BJ (cell line): ENCODE measurements around the gene SCGB3A1. TPM values are rescaled to one million over a fixed set of nuclear protein-coding genes. Genes with fewer than 3 reads are reported as not detected.

ENCODE experiments used
- CTCF ChIA-PET: fragments of 350-600 bp; formaldehyde crosslinking; extraction: SDS; loops from one replicate; lab custom pipeline; 2021; ENCODE audit warnings: antibody characterized with exemption, inconsistent platforms; lab: Yijun Ruan, JAX
- POLR2A ChIA-PET: fragments of 300-600 bp; sonication (Branson Sonifier 250); formaldehyde crosslinking; extraction: SDS; loops from one replicate; lab custom pipeline; 2021; ENCODE audit warnings: antibody characterized with exemption; lab: Charles Lee
- DNase-seq: peaks from one replicate; pipeline ENCODE4 v3.0.0-alpha.2; 2011; ENCODE audit warnings: low read depth
- H3K27me3 ChIP-seq: 2 replicates; pipeline ENCODE4 v1.6.0; 2011; ENCODE audit warnings: low read length; ENCODE audit not compliant: control insufficient read depth, insufficient read depth
- H3K36me3 ChIP-seq: 2 replicates; pipeline ENCODE4 v1.5.1; 2011; ENCODE audit warnings: low read length; ENCODE audit not compliant: control insufficient read depth, insufficient read depth
- H3K4me3 ChIP-seq: 2 replicates; pipeline ENCODE4 v1.5.1; 2011; ENCODE audit warnings: low read depth, mild to moderate bottlenecking, control low read depth, low read length
- CTCF ChIP-seq: IDR thresholded peaks from 2 replicates; pipeline ENCODE4 v1.5.1; 2011; ENCODE audit warnings: low read depth, mild to moderate bottlenecking, control low read depth, inconsistent platforms, low read length, moderate library complexity; ENCODE audit not compliant: insufficient read depth
- polyA plus RNA-seq: library from polyadenylated mRNA; depleted of rRNA; stranded (reverse); fragments of >200 nt; gene quantifications from 2 replicates; pipeline ENCODE4 v1.2.3, GENCODE V29; 2011

SCGB3A1 gene
- polyA plus RNA-seq, 1 experiment: not detected

DNA sequence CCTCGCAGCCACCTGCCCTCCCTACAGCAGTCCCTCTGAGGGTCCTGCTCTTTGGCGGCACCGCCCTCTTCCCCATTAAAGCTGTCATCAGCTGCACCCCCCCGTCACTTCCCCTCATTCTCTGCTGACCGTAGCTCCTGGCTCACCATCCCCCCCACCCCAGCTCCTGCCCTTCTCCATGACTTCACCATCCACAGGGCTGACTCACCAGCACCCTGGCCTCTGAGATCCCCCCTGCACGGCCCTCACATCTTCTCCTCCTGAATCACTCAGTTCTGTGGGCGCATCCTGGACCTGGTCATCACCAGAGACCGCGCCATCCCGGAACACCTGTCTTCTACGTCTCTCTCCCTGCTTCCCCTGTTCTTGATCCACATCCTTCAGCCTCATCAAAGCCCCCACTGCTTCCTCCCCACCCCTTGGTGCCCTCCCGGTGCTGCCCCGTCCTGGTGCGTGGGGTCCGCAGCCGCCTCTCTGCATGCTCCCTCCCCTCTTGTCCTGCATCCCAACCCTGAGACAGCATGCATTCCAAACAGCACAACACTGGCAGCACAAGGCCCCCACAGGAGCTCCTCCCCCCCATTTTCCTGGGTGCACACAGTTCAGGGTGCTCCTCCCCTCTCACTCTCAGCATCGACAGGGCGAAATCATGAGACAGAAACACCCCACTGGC, 45.2 kb upstream of the SCGB3A1 start:
- Histone ChIP-seq H3K36me3 (no peaks in the 10 kb centered on the region), H3K4me3 (no peak overlapping the region), H3K27me3 (no peaks in the 10 kb centered on the region)
- DNase-seq: no peak
- TF ChIP-seq CTCF: no peak
- POLR2A ChIA-PET: no interaction called here
- CTCF ChIA-PET: no interaction called here

DNA sequence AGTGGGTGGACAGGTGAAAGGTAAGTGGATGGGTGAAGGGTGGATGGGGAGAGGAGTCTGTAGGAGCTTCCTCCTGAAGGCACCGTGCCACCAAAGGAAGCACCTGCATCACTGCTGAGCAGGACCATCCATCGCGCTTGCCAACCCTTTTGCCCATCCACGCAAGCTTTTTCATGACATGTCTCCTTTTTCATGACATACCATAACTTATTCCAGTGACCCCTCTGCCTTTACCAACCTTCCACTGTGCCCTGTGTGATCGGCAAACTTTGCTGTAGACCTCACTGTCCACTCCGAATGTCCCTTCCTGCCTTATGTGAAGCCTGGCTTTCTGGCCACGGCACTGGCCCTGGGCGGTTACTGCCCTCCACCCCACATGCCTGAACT, 44.7 kb upstream of the SCGB3A1 start:
- CTCF ChIA-PET: no interaction called here
- H3K27me3 ChIP-seq: no peaks in the 10 kb centered on the region
- H3K4me3 ChIP-seq: no peak overlapping the region
- DNase-seq: no peak
- no peaks in the 10 kb centered on the region for H3K36me3 ChIP-seq
- POLR2A ChIA-PET: no interaction called here
- TF ChIP-seq CTCF: no peak

- no peaks in the 10 kb centered on the region for H3K27me3 ChIP-seq
- H3K4me3 ChIP-seq: no peak overlapping the region
- no peak for TF ChIP-seq CTCF
- DNase-seq: no peak
- H3K36me3 ChIP-seq: no peaks in the 10 kb centered on the region
- CTCF ChIA-PET: no interaction called here
- POLR2A ChIA-PET: no interaction called here
Observed at GRCh38 chr5:180633283-180634177, 42.2 kb upstream of the SCGB3A1 start.

DNA sequence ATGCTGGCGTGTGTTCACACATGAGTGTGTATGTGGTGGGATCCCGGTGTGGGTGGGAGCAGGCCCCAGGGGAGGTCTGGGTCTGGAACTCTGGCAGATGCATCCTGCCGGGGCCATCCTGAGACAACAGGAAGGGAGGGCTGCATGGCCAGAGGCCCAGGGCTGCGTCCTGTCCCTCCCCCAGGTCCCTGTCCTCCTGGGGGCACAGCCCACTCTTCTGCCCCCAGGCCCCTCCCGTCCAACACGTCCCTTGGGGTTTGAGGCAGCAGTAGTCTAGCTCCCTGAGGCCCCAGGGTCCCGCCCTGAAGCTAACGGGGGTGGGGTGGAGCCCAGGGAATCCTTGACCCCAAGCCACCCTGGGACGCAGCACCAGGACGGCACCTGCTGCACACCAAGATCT, 41.5 kb upstream of the SCGB3A1 start:
- no peak for TF ChIP-seq CTCF
- ChIA-PET POLR2A (no interaction called here), CTCF (no interaction called here)
- Histone ChIP-seq H3K36me3 (no peaks in the 10 kb centered on the region), H3K27me3 (no peaks in the 10 kb centered on the region), H3K4me3 (no peak overlapping the region)
- DNase-seq: no peak
